Esophagus muscularis mucosa (tissue), 4 donors: ENCODE results near the gene LIMK2. TPM values are rescaled to one million over a fixed set of nuclear protein-coding genes. Genes with fewer than 3 reads are reported as not detected.
"Not testable (repeated sequence)": the region's sequence is repeated elsewhere in the genome, so short reads cannot be mapped to it uniquely, and the experiment has no call there.

Experiments used
- DNase-seq: peaks from one replicate; pipeline ENCODE4 v3.0.0-alpha.2; 2017; ENCODE audit errors: extremely low spot score
- H3K27ac ChIP-seq, 4 donors: fragments of 200-600 bp; sonication (generic); replicated peaks in 1 of 4; 1 replicate in 3 of 4; 2 replicates in 1 of 4; pipeline ENCODE4 v1.5.1; 2016 to 2019; ENCODE audit warnings: mild to moderate bottlenecking in 1 of 4
- H3K27me3 ChIP-seq, 4 donors: fragments of 200-600 bp; sonication (generic); one replicate each; pipeline versions ENCODE4 v1.5.1 to v1.6.0; 2016 to 2019
- H3K36me3 ChIP-seq, 4 donors: fragments of 200-600 bp; sonication (generic); one replicate each; pipeline ENCODE4 v1.5.1; 2016 to 2019
- H3K4me1 ChIP-seq, 4 donors: fragments of 200-600 bp; sonication (generic); one replicate each; pipeline ENCODE4 v1.5.1; 2016 to 2019
- H3K4me3 ChIP-seq, 4 donors: fragments of 200-600 bp; sonication (generic); 1 replicate in 2 of 4; 2 replicates in 2 of 4; pipeline ENCODE4 v1.5.1; 2016 to 2019; ENCODE audit warnings: mild to moderate bottlenecking in 4 of 4, moderate library complexity in 1 of 4
- H3K9me3 ChIP-seq, 4 donors: fragments of 200-600 bp; sonication (generic); 1 replicate in 3 of 4; 2 replicates in 1 of 4; pipeline ENCODE4 v1.5.1; 2016 to 2019
- EP300 ChIP-seq: sonication (generic); formaldehyde crosslinking; IDR thresholded peaks from one replicate; pipeline ENCODE4 v1.6.1; 2017; ENCODE audit warnings: antibody characterized with exemption
- POLR2A ChIP-seq: fragments of 450-650 bp; IDR thresholded peaks from one replicate; pipeline ENCODE4 v1.6.1; 2017; ENCODE audit warnings: antibody characterized with exemption, moderate library complexity, mild to moderate bottlenecking, low read depth
- POLR2AphosphoS5 ChIP-seq, 2 donors: sonication (generic); formaldehyde crosslinking; IDR thresholded peaks; one replicate each; pipeline ENCODE4 v1.6.1; 2017; ENCODE audit warnings: antibody characterized with exemption in 2 of 2
- WGBS: methylation state at CpG from one replicate; pipeline ENCODE4 v1.1.5; 2018; 5-methylcytosine and 5-hydroxymethylcytosine counted together
- intact Hi-C: fragments of 100-400 bp; cut with DNase I; formaldehyde crosslinking; loops from one replicate; pipeline ENCODE4 v1.15.1; 2023
- total RNA-seq, 4 donors: library from RNA; depleted of rRNA; stranded (reverse); fragments of >200 nt; gene quantifications; one replicate each; pipeline versions ENCODE4 v1.1.0 to v1.2.1, GENCODE V29; 2016
- TF ChIP-seq, protein P1 (sequence below), 3 experiments: fragments of 200-600 bp in 2 of 3; fragments of 450-650 bp in 1 of 3; sonication (generic) in 2 of 3; IDR thresholded peaks; one replicate each; pipeline ENCODE4 v1.5.1; 2017 to 2019; ENCODE audit warnings: antibody characterized with exemption in 3 of 3, mild to moderate bottlenecking in 2 of 3, moderate library complexity in 1 of 3

The LIMK2 gene
- total RNA-seq, 4 donors from 2014 or later = 12.0 to 18.2 (median 14.3) TPM

DNA sequence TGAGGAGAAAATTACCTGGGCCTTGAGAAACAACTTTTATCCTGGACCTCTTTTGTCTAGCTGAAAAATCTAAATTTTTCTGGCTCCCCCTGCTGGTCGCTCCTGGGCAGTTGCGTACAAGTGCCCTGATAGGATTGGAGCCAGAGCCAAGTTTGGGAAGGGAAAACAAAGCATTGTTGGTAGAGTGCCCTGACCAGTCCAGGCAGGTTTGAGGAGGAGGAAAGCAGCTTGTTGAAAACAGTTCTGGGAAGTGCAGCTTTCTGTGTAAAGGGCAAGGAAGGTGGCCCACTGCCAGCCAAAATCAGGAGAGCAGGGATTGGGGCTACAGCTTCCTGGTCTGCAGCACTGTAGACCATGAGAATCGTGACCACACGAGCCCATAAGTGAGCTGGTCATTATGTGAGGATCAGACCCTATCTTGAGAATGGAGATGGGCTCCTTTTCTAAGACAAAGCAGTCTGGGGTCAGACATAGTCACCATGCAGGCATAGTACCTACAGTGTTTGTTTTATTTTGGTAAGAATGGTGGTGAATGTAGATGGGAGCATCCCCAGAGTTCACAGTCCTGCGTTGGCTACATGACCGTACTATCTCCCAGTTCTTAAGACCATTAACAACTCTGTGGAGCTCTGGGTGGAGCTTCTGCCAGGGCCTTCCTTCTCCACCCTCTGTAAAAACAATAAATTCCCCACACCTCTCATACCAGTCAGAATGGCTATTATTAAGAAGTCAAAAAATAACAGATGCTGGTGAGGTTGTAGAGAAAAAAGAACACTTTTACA lies 101.5 kb downstream of the LIMK2 start:
- Histone ChIP-seq H3K27ac (peak overlapping the region; percentile 19 to 65 (median 46)), H3K27me3 (no peaks in the 10 kb centered on the region), H3K9me3 (peaks cover 0 to 10% (median 0%) of the 10 kb centered on the region in 4 donors), H3K36me3 (no peaks in the 10 kb centered on the region), H3K4me3 (no peak overlapping the region), H3K4me1 (peaks cover 4 to 11% (median 10%) of the 10 kb centered on the region in 4 donors)
- intact Hi-C loops = no loop called here
- no peak for TF ChIP-seq EP300
- TF ChIP-seq, protein P1, sequence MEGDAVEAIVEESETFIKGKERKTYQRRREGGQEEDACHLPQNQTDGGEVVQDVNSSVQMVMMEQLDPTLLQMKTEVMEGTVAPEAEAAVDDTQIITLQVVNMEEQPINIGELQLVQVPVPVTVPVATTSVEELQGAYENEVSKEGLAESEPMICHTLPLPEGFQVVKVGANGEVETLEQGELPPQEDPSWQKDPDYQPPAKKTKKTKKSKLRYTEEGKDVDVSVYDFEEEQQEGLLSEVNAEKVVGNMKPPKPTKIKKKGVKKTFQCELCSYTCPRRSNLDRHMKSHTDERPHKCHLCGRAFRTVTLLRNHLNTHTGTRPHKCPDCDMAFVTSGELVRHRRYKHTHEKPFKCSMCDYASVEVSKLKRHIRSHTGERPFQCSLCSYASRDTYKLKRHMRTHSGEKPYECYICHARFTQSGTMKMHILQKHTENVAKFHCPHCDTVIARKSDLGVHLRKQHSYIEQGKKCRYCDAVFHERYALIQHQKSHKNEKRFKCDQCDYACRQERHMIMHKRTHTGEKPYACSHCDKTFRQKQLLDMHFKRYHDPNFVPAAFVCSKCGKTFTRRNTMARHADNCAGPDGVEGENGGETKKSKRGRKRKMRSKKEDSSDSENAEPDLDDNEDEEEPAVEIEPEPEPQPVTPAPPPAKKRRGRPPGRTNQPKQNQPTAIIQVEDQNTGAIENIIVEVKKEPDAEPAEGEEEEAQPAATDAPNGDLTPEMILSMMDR (IDR thresholded peaks at IDR 0.05) = peak; percentile 85 to 90 (median 90)
- no peak for TF ChIP-seq POLR2A
- peak; percentile 58 to 82 for TF ChIP-seq POLR2AphosphoS5 (IDR thresholded peaks at IDR 0.05)
- peak; percentile 94 for DNase-seq
- WGBS = 30% methylated on average over 6 of the region's 6 CpGs

DNA sequence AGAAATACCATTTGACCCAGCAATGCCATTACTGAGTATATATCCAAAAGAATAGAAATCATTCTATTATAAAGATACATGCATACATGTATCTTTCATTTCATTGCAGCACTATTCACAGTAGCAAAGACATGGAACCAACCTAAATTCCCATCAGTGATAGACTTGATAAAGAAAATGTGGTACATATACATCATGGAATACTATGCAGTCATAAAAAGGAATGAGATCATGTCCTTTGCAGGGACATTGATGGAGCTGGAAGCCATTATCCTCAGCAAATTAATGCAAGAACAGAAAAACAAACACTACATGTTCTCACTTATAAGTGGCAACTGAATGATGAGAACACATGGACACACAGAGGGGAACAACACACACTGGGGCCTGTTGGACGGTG lies 102.1 kb downstream of the LIMK2 start:
- H3K27me3 ChIP-seq, H3K36me3 ChIP-seq, H3K27ac ChIP-seq, H3K4me3 ChIP-seq, intact Hi-C loops, DNase-seq, H3K9me3 ChIP-seq: not testable (repeated sequence)
- peaks cover 4 to 11% (median 10%) of the 10 kb centered on the region in 4 donors for H3K4me1 ChIP-seq
- WGBS = 85% methylated on average over 1 of the region's 1 CpG

DNA sequence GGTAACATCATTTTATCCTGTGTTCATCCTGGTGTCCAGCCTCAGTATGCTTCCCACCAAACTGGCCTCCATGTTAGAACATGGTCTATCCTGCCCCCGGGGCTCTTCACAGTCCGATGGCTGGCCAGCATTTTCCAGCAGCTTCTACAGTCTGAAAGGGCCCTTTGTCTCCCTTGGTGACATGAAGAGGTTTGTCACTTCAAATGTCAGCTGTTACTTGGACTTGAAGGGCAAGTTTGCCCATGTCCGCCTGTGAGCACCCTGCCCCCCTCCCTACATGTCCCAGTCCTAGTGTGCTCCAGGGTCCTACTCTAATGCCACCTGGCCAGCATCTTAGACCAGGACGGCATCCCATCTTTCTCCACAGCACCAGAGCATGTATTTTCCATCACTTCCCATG lies 109.3 kb downstream of the LIMK2 start:
- H3K9me3 ChIP-seq = no peaks in the 10 kb centered on the region
- peaks cover 0 to 11% (median 9%) of the 10 kb centered on the region in 4 donors for H3K4me1 ChIP-seq
- TF ChIP-seq POLR2A = no peak
- TF ChIP-seq POLR2AphosphoS5 (IDR thresholded peaks at IDR 0.05) = no peak
- TF ChIP-seq EP300 = no peak
- TF ChIP-seq, protein P1 (IDR thresholded peaks at IDR 0.05) = no peak
- H3K4me3 ChIP-seq = no peak overlapping the region
- peaks cover 13 to 25% (median 15%) of the 10 kb centered on the region in 4 donors for H3K36me3 ChIP-seq
- 100% methylated on average over 2 of the region's 4 CpGs for WGBS
- H3K27me3 ChIP-seq = no peaks in the 10 kb centered on the region
- no peak overlapping the region for H3K27ac ChIP-seq
- intact Hi-C loops = no loop called here
- no peak for DNase-seq

DNA sequence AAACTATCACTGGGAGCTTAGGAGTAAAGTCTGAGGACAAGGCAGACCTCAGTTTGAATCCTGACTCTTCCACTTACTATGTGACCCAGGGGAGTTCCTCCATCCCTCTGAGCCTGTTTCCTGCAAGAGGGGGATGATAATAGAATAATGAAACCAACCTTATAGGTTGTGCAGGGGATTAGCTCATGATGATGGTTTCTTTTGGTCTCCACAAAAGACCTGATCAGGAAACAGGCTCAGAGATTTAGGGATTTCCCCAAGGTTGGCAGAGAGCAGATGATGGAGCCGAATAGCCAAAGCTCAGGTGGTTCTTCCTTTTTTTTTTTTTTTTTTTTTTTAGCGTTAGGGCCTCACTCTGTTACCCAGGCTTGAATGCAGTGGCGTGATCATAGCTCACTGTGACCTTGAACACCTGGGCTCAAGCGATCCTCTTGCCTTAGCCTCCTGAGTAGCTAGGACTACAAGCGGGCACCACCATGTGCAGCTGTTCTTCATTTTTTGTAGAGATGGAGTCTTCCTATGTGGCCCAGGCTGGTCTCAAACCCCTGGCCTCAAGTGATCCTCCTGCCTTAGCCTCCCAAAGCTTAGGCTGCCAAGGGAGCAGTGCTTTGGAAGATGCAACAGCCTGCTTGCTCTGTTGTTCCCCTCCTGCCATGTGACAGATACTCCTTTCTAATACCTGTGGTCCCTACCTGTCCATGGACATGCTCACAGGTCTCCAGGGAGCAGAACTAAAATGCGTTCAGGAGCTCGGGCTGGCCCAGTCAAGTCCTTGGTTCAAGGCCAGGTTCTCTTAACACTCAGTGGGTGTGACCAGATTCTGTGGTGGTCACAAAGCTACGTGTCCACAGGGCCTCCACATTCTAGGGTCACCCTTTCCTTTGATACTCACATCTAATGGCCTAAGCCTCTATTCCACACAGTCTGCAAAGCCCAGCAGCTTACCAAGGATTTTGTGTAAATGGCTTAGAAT lies 111.8 kb downstream of the LIMK2 start:
- 88% methylated on average over 8 of the region's 8 CpGs for WGBS
- intact Hi-C loops = no loop called here
- Histone ChIP-seq H3K4me3 (no peak overlapping the region), H3K4me1 (peaks cover 0 to 11% (median 9%) of the 10 kb centered on the region in 4 donors), H3K36me3 (peaks cover 35 to 49% (median 40%) of the 10 kb centered on the region in 4 donors), H3K27me3 (no peaks in the 10 kb centered on the region), H3K9me3 (no peaks in the 10 kb centered on the region), H3K27ac (no peak overlapping the region)
- TF ChIP-seq, protein P1 (IDR thresholded peaks at IDR 0.05) = no peak
- TF ChIP-seq EP300 (no peak), POLR2A (no peak), POLR2AphosphoS5 (IDR thresholded peaks at IDR 0.05) (no peak)
- no peak for DNase-seq

DNA sequence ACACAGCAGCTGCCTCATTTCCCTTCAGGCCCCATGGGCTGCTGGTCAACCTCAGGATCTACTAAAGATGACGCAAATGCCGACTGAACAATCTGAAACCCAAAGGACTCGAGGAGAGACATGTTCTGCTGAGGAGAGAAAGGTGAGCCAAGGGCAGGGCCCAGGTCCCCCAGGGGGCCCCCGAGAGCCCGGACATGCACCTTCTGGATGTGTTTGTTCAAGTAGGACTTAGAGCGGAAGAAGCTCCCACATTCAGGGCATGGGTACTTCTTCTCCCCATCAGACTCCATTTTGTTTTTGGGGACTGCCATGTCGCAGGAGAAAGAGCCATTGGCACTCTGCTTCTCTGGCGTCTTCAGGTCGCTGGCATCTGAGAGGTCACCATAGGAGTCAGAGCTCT lies 114.8 kb downstream of the LIMK2 start:
- H3K27ac ChIP-seq = no peak overlapping the region
- no peaks in the 10 kb centered on the region for H3K9me3 ChIP-seq
- H3K4me3 ChIP-seq = no peak overlapping the region
- TF ChIP-seq POLR2A = no peak
- TF ChIP-seq POLR2AphosphoS5 (IDR thresholded peaks at IDR 0.05) = no peak
- no peak for TF ChIP-seq EP300
- TF ChIP-seq, protein P1 (IDR thresholded peaks at IDR 0.05) = no peak
- no peaks in the 10 kb centered on the region for H3K27me3 ChIP-seq
- intact Hi-C loops = no loop called here
- DNase-seq = no peak
- WGBS = 97% methylated on average over 7 of the region's 9 CpGs
- peaks cover 0 to 11% (median 7%) of the 10 kb centered on the region in 4 donors for H3K4me1 ChIP-seq
- peaks cover 50 to 79% (median 63%) of the 10 kb centered on the region in 4 donors for H3K36me3 ChIP-seq
